ENCODE results near the gene JMJD1C. TPM values are rescaled to one million over a fixed set of nuclear protein-coding genes. Genes with fewer than 3 reads are reported as not detected.

The JMJD1C gene
- total RNA-seq, 1 experiment from 2014 or later = 91.9 TPM

- BruUV-seq (replicated peaks) = no TSS peak
- DNase-seq (ENCODE audit: unreplicated experiment) = no peak
- intact Hi-C loops (cut with micrococcal nuclease) = no loop called here
- H3K27me3 Mint-ChIP-seq (ENCODE audit: insufficient read depth, unreplicated experiment) = no peaks in the 10 kb centered on the region
- H3K27ac Mint-ChIP-seq (ENCODE audit: low read depth, unreplicated experiment) = no peak overlapping the region
- POLR2A ChIA-PET = interaction anchor here (0.8 to 1.2 kb wide), 3 partner anchors 12 to 425 kb away, joined by 3 to 4 read pairs (median 3); no protein-coding TSS in a partner anchor
- TF ChIP-seq CTCF (IDR thresholded peaks at IDR 0.05; ENCODE audit: unreplicated experiment) = no peak
- H3K4me1 Mint-ChIP-seq (ENCODE audit: insufficient read depth, unreplicated experiment) = peaks cover 5% of the 10 kb centered on the region
- peaks cover 66% of the 10 kb centered on the region for H3K36me3 Mint-ChIP-seq (ENCODE audit: insufficient read depth, unreplicated experiment)
- no peak overlapping the region for H3K4me3 Mint-ChIP-seq (ENCODE audit: unreplicated experiment)
- H3K9me3 Mint-ChIP-seq (ENCODE audit: unreplicated experiment) = no peaks in the 10 kb centered on the region
- CTCF ChIA-PET = interaction anchor here (0.6 to 1.8 kb wide), 4 partner anchors 11 to 515 kb away, joined by 3 to 9 read pairs (median 3); no protein-coding TSS in a partner anchor
Observed at GRCh38 chr10:63204667-63205391, 260.9 kb downstream of the JMJD1C start.

- no TSS peak for BruUV-seq (replicated peaks)
- POLR2A ChIA-PET = interaction anchor here (0.7 to 1.8 kb wide), 2 partner anchors 66 to 429 kb away, joined by 3 to 7 read pairs; no protein-coding TSS in a partner anchor
- CTCF ChIA-PET = interaction anchor here (0.5 to 1.9 kb wide), 8 partner anchors 16 to 520 kb away, joined by 3 to 8 read pairs (median 3); no protein-coding TSS in a partner anchor
- TF ChIP-seq CTCF (IDR thresholded peaks at IDR 0.05; ENCODE audit: unreplicated experiment) = no peak
- no peak overlapping the region for H3K4me3 Mint-ChIP-seq (ENCODE audit: unreplicated experiment)
- no peaks in the 10 kb centered on the region for H3K9me3 Mint-ChIP-seq (ENCODE audit: unreplicated experiment)
- no peaks in the 10 kb centered on the region for H3K27me3 Mint-ChIP-seq (ENCODE audit: insufficient read depth, unreplicated experiment)
- H3K27ac Mint-ChIP-seq (ENCODE audit: low read depth, unreplicated experiment) = no peak overlapping the region
- no peak for DNase-seq (ENCODE audit: unreplicated experiment)
- peaks cover 65% of the 10 kb centered on the region for H3K36me3 Mint-ChIP-seq (ENCODE audit: insufficient read depth, unreplicated experiment)
- intact Hi-C loops (cut with micrococcal nuclease) = no loop called here
- H3K4me1 Mint-ChIP-seq (ENCODE audit: insufficient read depth, unreplicated experiment) = peaks cover 9% of the 10 kb centered on the region
Observed at GRCh38 chr10:63201118-63201517, 264.7 kb downstream of the JMJD1C start.

GRCh38 chr10:63200431-63200830 is 265.3 kb downstream of the JMJD1C start:
- ChIA-PET POLR2A (interaction anchor here (0.7 to 1.8 kb wide), 3 partner anchors 34 to 429 kb away, joined by 3 to 7 read pairs (median 3); no protein-coding TSS in a partner anchor), CTCF (interaction anchor here (0.5 to 1.9 kb wide), 8 partner anchors 17 to 520 kb away, joined by 3 to 8 read pairs (median 3); no protein-coding TSS in a partner anchor)
- H3K27me3 Mint-ChIP-seq (ENCODE audit: insufficient read depth, unreplicated experiment) = no peaks in the 10 kb centered on the region
- intact Hi-C loops (cut with micrococcal nuclease) = no loop called here
- H3K36me3 Mint-ChIP-seq (ENCODE audit: insufficient read depth, unreplicated experiment) = peaks cover 64% of the 10 kb centered on the region
- no peak overlapping the region for H3K4me3 Mint-ChIP-seq (ENCODE audit: unreplicated experiment)
- H3K4me1 Mint-ChIP-seq (ENCODE audit: insufficient read depth, unreplicated experiment) = peaks cover 9% of the 10 kb centered on the region
- no TSS peak for BruUV-seq (replicated peaks)
- H3K9me3 Mint-ChIP-seq (ENCODE audit: unreplicated experiment) = no peaks in the 10 kb centered on the region
- TF ChIP-seq CTCF (IDR thresholded peaks at IDR 0.05; ENCODE audit: unreplicated experiment) = no peak
- H3K27ac Mint-ChIP-seq (ENCODE audit: low read depth, unreplicated experiment) = no peak overlapping the region
- DNase-seq (ENCODE audit: unreplicated experiment) = no peak

- intact Hi-C loops (cut with micrococcal nuclease) = no loop called here
- TF ChIP-seq CTCF (IDR thresholded peaks at IDR 0.05; ENCODE audit: unreplicated experiment) = no peak
- Mint-ChIP-seq H3K27ac (ENCODE audit: low read depth, unreplicated experiment) (peak overlapping the region; percentile 4), H3K4me3 (ENCODE audit: unreplicated experiment) (no peak overlapping the region), H3K36me3 (ENCODE audit: insufficient read depth, unreplicated experiment) (peaks cover 66% of the 10 kb centered on the region), H3K27me3 (ENCODE audit: insufficient read depth, unreplicated experiment) (no peaks in the 10 kb centered on the region), H3K4me1 (ENCODE audit: insufficient read depth, unreplicated experiment) (peaks cover 9% of the 10 kb centered on the region), H3K9me3 (ENCODE audit: unreplicated experiment) (no peaks in the 10 kb centered on the region)
- POLR2A ChIA-PET = interaction anchor here (0.8 to 1.3 kb wide), 3 partner anchors 13 to 70 kb away, joined by 3 to 4 read pairs (median 3); no protein-coding TSS in a partner anchor
- no TSS peak for BruUV-seq (replicated peaks)
- CTCF ChIA-PET = interaction anchor here (0.6 to 1.9 kb wide), 4 partner anchors 33 to 517 kb away, joined by 3 to 8 read pairs (median 4); no protein-coding TSS in a partner anchor
- DNase-seq (ENCODE audit: unreplicated experiment) = no peak
Observed at GRCh38 chr10:63199716-63200115, 266.1 kb downstream of the JMJD1C start.

All from MCF 10A (cell line).